NCI-H128 (cell line): ENCODE results near the gene RBM20.
"Not testable (repeated sequence)": the region's sequence is repeated elsewhere in the genome, so short reads cannot be mapped to it uniquely, and the experiment has no call there.

ENCODE experiments used
- DNase-seq: peaks from one replicate; lab custom pipeline; 2025; ENCODE audit not compliant: unreplicated experiment; lab: John Stamatoyannopoulos, UW

The RBM20 gene

GRCh38 chr10:110625356-110625894 is 18.7 kb upstream of the RBM20 start:
- no peak for DNase-seq

DNA sequence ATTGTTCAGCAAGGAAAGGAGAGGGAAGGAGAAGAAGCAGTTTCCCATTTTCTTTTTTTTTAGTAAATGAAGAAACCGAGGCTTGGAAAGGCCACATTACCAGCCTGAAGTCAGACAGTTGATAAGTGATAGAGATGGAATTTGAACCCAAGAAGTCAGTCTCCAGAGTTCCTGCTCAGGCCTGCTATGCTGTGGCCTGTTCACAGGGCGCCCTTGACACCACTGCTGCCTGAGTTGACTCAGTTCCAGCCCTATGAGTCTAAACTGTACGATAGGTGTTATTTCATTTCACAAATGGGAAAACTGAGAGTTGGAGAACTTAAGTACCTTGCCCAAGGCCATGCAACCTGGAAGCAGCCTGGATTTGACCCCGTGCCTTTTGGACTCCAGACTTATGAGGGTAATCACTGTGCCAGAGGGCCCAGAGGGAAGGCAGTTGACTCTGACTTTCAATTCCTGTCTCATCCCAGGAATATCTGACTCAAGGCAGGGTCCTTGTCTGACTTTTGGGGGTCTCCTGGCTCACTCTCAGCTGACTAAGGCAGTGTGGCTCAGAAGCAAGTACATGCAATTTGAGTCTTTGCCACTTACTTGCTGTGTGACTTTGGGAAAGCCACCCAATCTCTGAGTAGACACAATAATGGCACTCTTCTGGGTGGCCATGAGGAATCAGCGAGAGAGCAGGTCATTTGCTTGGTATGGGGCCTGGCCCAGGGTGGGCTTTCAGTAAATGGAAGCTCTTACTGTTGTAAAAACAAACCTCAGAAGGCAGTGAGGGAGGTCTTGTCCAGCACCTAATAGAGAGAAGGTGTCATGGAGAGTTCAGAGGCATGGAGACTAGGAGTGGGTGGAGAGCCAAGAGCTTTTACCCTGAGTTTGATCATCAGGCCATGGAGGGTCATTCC is 17.9 kb upstream of the RBM20 start:
- DNase-seq: no peak

GRCh38 chr10:110628161-110628560 is 16.0 kb upstream of the RBM20 start:
- no peak for DNase-seq

GRCh38 chr10:110629680-110630191 is 14.4 kb upstream of the RBM20 start:
- DNase-seq: peak; percentile 70

DNA sequence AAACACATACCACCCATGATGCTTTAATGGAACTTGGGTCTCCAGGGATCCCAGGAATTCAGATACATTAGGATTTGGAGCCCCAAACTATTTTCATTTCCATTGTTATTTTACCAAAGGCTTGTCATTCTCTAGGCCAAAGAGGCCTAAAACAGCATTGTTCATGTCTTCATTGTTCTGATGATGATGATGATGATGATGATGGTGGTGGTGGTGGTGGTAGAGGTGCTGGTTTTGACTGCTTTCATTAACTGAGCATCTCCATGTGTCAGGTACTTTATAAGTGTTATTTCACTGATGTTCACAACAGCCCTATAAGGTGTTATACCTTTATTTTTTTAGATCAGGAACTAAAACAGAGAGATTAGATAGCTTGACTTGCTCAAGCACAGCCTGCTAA is 12.2 kb upstream of the RBM20 start:
- no peak for DNase-seq

- no peak for DNase-seq
Observed at GRCh38 chr10:110632591-110633215, 11.4 kb upstream of the RBM20 start.

DNA sequence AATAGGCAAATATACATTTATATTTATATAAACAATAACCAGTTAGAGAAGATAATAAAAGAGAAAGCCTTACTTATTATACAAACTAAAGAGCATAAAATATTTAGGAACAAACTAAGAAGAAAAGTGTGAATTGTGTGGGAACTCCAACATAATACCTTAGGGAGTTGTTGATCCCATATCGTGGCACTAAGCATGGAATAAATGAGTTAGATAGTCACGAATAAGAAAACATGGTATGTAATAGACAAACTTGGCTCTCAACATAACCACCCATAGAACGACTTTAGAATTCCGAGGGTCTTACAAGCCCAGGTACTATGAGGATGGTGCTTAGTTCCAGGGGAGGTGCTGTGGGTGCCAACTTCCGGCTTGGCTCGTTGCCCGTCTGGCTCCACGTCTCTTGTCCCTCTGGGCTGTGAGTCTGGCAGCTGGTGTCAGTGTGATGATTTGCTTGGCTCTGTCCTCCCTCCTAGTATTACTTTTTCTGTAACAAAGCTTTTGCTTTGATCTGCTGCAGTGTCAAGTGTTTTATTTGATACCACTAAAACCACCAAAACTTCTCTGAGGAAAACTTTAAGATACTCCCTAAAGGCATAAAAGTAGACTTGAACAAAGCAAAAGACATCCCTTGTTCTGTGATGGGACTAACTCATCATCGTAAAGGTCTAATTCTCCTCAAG is 9.5 kb upstream of the RBM20 start:
- no peak for DNase-seq

- DNase-seq: no peak
Observed at GRCh38 chr10:110636572-110636931, 7.6 kb upstream of the RBM20 start.

GRCh38 chr10:110636932-110637557 is 7.1 kb upstream of the RBM20 start:
- DNase-seq: no peak

GRCh38 chr10:110637558-110638053 is 6.5 kb upstream of the RBM20 start:
- DNase-seq: no peak

DNA sequence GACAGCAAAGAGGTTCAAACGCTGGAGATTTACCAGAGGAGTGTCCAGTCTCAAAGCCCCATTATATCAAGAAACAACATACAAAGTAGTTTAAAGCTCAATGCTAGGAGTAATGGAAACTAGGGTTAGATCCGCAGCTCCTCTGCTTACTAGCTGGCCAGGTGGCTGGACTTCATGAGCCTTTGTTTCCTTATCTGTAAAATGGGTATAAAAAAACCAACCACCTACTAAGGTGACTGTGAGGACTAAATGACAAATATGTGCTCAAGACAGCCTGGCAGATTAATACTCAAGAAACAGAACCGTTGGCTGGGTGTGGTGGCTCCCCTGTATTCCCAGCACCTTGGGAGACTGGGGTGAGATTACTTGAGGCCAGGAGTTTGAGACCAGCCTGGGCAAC is 5.8 kb upstream of the RBM20 start:
- DNase-seq: no peak

DNA sequence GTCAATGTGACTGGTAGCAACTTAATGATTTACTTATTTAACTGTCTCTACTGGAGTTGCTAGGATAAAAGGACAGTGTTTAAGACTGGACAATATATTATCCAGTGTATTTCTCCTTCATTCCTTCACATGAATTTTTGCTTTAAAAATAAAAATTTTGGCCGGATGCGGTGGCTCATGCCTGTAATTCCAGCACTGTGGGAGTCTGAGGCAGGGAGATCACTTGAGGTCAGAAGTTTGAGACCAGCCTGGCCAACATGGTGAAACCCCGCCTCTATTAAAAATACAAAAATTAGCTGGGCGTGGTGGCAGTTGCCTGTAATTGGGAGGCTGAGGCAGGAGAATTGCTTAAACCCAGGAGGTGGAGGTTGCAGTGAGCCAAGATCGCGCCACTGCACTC is 5.1 kb upstream of the RBM20 start:
- not testable (repeated sequence) for DNase-seq

DNA sequence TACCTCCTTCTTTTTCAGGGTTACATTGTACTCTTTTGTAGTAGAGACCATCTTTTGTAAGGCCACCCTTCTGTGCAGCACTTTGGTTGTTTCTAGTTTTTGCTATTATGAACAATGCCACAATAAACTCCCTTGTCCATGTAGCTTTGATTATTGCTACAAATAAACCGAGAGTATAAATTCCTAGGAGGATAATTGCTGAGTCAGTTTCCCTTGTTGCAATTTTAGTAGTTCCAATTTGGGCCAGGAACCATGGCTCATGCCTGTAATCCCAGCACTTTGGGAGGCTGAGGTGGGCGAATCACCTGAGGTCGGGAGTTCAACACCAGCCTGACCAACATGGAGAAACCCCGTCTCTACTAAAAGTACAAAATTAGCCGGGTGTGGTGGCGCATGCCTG is 4.3 kb upstream of the RBM20 start:
- DNase-seq: not testable (repeated sequence)

DNA sequence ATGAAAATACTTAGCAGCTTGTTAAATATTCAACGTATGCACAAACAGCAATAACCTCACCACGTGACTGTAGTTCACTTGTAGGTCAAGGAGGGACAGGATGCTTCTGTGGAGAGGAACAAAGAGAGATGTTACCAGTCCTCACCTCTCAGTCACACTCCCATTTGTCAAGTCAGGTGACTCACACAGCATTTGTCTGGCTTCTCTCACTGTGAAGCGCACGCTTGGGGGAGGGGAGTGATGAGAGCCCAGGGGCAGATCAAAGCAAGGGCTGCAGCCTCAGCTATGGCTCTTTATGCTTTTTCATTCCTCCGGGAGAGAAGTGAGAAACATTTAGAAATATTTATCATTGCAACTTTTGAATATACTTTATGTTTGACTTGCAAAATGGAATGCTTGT is 2.9 kb upstream of the RBM20 start:
- no peak for DNase-seq

GRCh38 chr10:110642204-110643034 is 1.7 kb upstream of the RBM20 start:
- DNase-seq: no peak

DNA sequence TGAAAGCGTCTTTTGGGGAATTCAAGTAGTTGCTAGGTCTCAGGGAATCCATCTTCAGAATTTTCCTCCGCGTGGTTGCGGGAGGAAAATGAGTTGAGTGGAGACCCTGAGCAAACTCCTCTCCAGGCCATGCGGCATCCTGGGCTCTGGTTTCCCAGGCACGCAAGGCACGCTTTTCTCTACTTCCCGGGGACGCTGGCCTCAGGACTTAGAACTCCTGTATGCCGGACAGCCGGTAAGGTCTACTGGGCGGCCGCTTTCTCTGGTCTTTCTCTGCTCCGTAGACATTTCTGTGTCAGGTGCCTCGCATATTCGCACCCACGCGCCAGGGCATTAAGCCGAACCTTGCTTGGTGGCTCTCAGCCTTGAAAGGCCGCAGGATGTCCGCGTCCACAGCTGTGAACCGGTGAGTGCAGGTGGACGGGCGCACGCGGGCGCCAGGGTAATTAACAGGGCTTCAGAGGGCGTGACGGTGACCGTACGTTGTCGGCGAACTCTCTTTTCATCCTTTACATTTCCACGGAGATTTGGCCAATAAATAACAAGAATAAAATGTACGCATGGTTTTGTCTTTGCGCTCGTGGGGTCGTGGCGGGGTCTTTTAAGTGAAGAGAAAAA is 992 bp upstream of the RBM20 start:
- DNase-seq: no peak

DNA sequence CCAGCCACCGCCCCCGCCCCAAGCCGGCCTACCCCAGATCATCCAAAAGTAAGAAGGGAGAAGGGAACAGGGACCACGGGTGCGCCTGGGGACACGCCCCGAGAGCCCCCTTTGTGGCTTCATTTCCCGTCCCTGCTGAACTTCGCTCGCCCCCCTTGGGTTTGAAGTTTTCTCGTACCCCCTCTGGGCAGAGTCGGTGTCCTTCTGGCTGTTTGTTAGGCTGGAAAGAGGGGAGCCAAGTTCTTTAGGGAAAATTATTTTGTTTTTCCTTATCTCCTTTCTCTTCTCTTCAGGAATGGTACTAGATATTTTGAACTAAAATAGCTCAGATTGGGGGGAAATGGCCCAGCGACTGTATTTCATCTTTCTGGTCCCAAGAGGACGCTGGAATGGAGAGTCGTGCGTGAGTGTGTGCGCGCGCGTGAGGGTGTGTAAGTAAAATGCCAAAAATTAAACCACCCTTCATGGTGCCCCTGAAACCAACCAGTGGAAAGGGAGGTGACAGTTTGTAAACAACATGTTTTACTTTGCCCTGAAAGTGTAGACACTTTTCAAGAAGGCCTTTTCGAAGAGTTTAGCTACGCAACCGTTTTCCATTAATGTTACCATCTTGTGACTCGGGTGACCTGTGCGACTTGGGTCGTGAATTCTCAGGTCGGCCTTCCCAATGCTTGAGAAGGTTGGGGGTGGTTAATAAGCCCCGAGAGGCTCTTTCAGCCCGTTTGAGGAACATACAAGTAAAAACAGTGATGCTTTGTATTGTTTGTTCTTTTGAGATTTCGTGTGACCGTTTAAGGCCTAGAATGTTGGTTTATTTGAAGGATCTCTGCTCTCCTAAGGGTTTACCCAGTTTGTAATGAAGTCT is 694 bp downstream of the RBM20 start:
- no peak for DNase-seq

- DNase-seq: no peak
Observed at GRCh38 chr10:110646417-110647135, 2.4 kb downstream of the RBM20 start.
